HL-60 (cell line): ENCODE measurements around the gene LRMDA.

ENCODE experiments used
- DNase-seq, 2 experiments: peaks; one replicate each; pipeline ENCODE4 v3.0.0-alpha.2; 2010 to 2020; ENCODE audit warnings: low read depth in 1 of 2, low spot score in 1 of 2
- H3K27ac ChIP-seq: fragments of 250-450 bp; sonication (Bioruptor Pico); replicated peaks from 2 replicates; pipeline ENCODE4 v1.5.1; 2020; ENCODE audit warnings: mild to moderate bottlenecking, moderate library complexity
- H3K27me3 ChIP-seq: fragments of 250-450 bp; sonication (Bioruptor Pico); 2 replicates; pipeline ENCODE4 v1.5.1; 2021; ENCODE audit warnings: mild to moderate bottlenecking, moderate library complexity; ENCODE audit not compliant: insufficient read depth, poor library complexity, severe bottlenecking
- H3K4me3 ChIP-seq: replicated peaks from 2 replicates; pipeline ENCODE4 v1.5.1; 2011; ENCODE audit warnings: mild to moderate bottlenecking, control low read depth, low read length; ENCODE audit not compliant: insufficient read depth
- CTCF ChIP-seq: IDR thresholded peaks from one replicate; pipeline ENCODE4 v1.5.1; 2011; ENCODE audit warnings: low read length, control low read depth, inconsistent platforms; ENCODE audit not compliant: insufficient read depth
- GABPA ChIP-seq: IDR thresholded peaks from 2 replicates; pipeline ENCODE4 v1.6.1; 2012; ENCODE audit warnings: low read depth
- POLR2AphosphoS5 ChIP-seq: IDR thresholded peaks from 2 replicates; pipeline ENCODE4 v1.6.1; 2012; ENCODE audit warnings: low read depth
- REST ChIP-seq: IDR thresholded peaks from 2 replicates; pipeline ENCODE4 v1.6.1; 2012; ENCODE audit warnings: low read depth; ENCODE audit not compliant: insufficient replicate concordance
- SPI1 ChIP-seq: IDR thresholded peaks from 2 replicates; pipeline ENCODE4 v1.6.1; 2012; ENCODE audit warnings: low read depth, mild to moderate bottlenecking, borderline replicate concordance

The LRMDA gene

GRCh38 chr10:75403144-75403938, 28.1 kb upstream of the LRMDA start:
- H3K27ac ChIP-seq, result peak overlapping the region; percentile 63

GRCh38 chr10:75403939-75404814, 27.2 kb upstream of the LRMDA start:
- TF ChIP-seq SPI1, result no peak
- no peak for TF ChIP-seq CTCF
- no peak for TF ChIP-seq POLR2AphosphoS5
- TF ChIP-seq REST, result no peak
- TF ChIP-seq GABPA, result no peak
- peak overlapping the region; percentile 69 for H3K4me3 ChIP-seq
- H3K27me3 ChIP-seq, result no peaks in the 10 kb centered on the region
- no peak for DNase-seq
- no peak overlapping the region for H3K27ac ChIP-seq

More at GRCh38 chr10:75403144-75403938, 28.1 kb upstream of the LRMDA start:
- DNase-seq, result peak in 1 of 2 experiments; percentile 38
- Histone ChIP-seq H3K27me3 (no peaks in the 10 kb centered on the region), H3K4me3 (peak overlapping the region; percentile 69)
- TF ChIP-seq CTCF (no peak), POLR2AphosphoS5 (no peak), GABPA (no peak), SPI1 (no peak), REST (no peak)

GRCh38 chr10:75404815-75405597, 26.4 kb upstream of the LRMDA start:
- Histone ChIP-seq H3K27ac (no peak overlapping the region), H3K27me3 (no peaks in the 10 kb centered on the region), H3K4me3 (no peak overlapping the region)
- no peak for TF ChIP-seq CTCF
- TF ChIP-seq SPI1, result no peak
- no peak for TF ChIP-seq POLR2AphosphoS5
- no peak for TF ChIP-seq GABPA
- no peak for TF ChIP-seq REST
- DNase-seq, result no peak
